HEK293 (cell line): ENCODE measurements around the gene CGB2.
"Not testable (repeated sequence)": the region's sequence is repeated elsewhere in the genome, so short reads cannot be mapped to it uniquely, and the experiment has no call there.

ENCODE experiments used
- CTCF ChIA-PET: fragments of 350-600 bp; formaldehyde crosslinking; extraction: SDS; loops from one replicate; lab custom pipeline; 2021; ENCODE audit warnings: antibody characterized with exemption; lab: Yijun Ruan, JAX
- POLR2A ChIA-PET: fragments of 300-600 bp; formaldehyde crosslinking; extraction: SDS; loops from one replicate; lab custom pipeline; 2020; ENCODE audit warnings: antibody characterized with exemption, inconsistent platforms; lab: Yijun Ruan, JAX
- H3K27ac ChIP-seq: fragments of 200-500 bp; sonication (Bioruptor generic); 2 replicates; pipeline ENCODE4 v1.5.1; 2014; ENCODE audit warnings: low read depth, low read length, control low read depth, inconsistent platforms; ENCODE audit errors: extremely low read depth
- H3K36me3 ChIP-seq, 2 experiments: fragments of 200-500 bp in 1 of 2; sonication (Bioruptor generic) in 1 of 2; 1 replicate in 1 of 2; 2 replicates in 1 of 2; pipeline ENCODE4 v1.5.1; 2014 to 2017; ENCODE audit warnings: inconsistent platforms in 2 of 2, low read length in 2 of 2; ENCODE audit not compliant: control insufficient read depth in 2 of 2, insufficient read depth in 1 of 2
- H3K4me1 ChIP-seq: fragments of 200-500 bp; sonication (Bioruptor generic); 2 replicates; pipeline ENCODE4 v1.5.1; 2014; ENCODE audit warnings: mild to moderate bottlenecking, low read length, inconsistent platforms; ENCODE audit not compliant: control insufficient read depth, insufficient read depth
- H3K4me3 ChIP-seq: 2 replicates; pipeline ENCODE4 v1.5.1; 2011; ENCODE audit warnings: low read depth, mild to moderate bottlenecking, control low read depth, low read length, moderate library complexity
- H3K9me3 ChIP-seq: fragments of 200-500 bp; sonication (Bioruptor generic); 2 replicates; pipeline ENCODE4 v1.5.1; 2014; ENCODE audit warnings: low read depth, low read length, inconsistent platforms; ENCODE audit not compliant: control insufficient read depth, insufficient read depth
- KLF10 ChIP-seq: fragments of 450-650 bp; IDR thresholded peaks from 2 replicates; pipeline ENCODE4 v1.5.1; 2018; ENCODE audit warnings: missing biosample characterization, mild to moderate bottlenecking, missing genetic modification characterization
- KLF8 ChIP-seq: fragments of 450-650 bp; formaldehyde crosslinking; IDR thresholded peaks from 2 replicates; pipeline ENCODE4 v1.5.1; 2016; ENCODE audit warnings: missing biosample characterization, missing genetic modification characterization
- SALL2 ChIP-seq: fragments of 450-650 bp; formaldehyde crosslinking; IDR thresholded peaks from 2 replicates; pipeline ENCODE4 v1.5.0; 2017; ENCODE audit warnings: missing biosample characterization, mild to moderate bottlenecking, missing genetic modification characterization, borderline replicate concordance
- SCRT1 ChIP-seq: fragments of 450-650 bp; formaldehyde crosslinking; IDR thresholded peaks from 2 replicates; pipeline ENCODE4 v1.5.1; 2016; ENCODE audit warnings: missing biosample characterization, missing genetic modification characterization, borderline replicate concordance
- SP7 ChIP-seq: fragments of 450-650 bp; formaldehyde crosslinking; IDR thresholded peaks from 2 replicates; pipeline ENCODE4 v1.5.1; 2016; ENCODE audit warnings: missing biosample characterization, missing genetic modification characterization
- TRIM28 ChIP-seq: IDR thresholded peaks from 2 replicates; pipeline ENCODE4 v1.6.1; 2011; ENCODE audit warnings: low read length, control low read depth, borderline replicate concordance
- ZNF221 ChIP-seq: fragments of 450-650 bp; formaldehyde crosslinking; IDR thresholded peaks from 2 replicates; pipeline ENCODE4 v1.5.1; 2017; ENCODE audit warnings: missing biosample characterization, missing genetic modification characterization, borderline replicate concordance
- ZNF324 ChIP-seq: fragments of 450-650 bp; formaldehyde crosslinking; IDR thresholded peaks from 2 replicates; pipeline ENCODE4 v1.5.1; 2016; ENCODE audit warnings: missing biosample characterization, missing genetic modification characterization
- ZNF394 ChIP-seq: fragments of 450-650 bp; formaldehyde crosslinking; IDR thresholded peaks from 2 replicates; pipeline ENCODE4 v1.5.1; 2016; ENCODE audit warnings: missing biosample characterization, missing genetic modification characterization, mild to moderate bottlenecking, moderate library complexity, borderline replicate concordance
- ZNF530 ChIP-seq: fragments of 450-650 bp; formaldehyde crosslinking; IDR thresholded peaks from 2 replicates; pipeline ENCODE4 v1.5.1; 2016; ENCODE audit warnings: low read depth, missing biosample characterization, missing genetic modification characterization
- ZNF654 ChIP-seq: fragments of 450-650 bp; formaldehyde crosslinking; IDR thresholded peaks from 2 replicates; pipeline ENCODE4 v1.5.1; 2016; ENCODE audit warnings: low read depth, missing biosample characterization, missing genetic modification characterization
- ZNF660 ChIP-seq: fragments of 450-650 bp; IDR thresholded peaks from 2 replicates; pipeline ENCODE4 v1.5.1; 2018; ENCODE audit warnings: missing biosample characterization, mild to moderate bottlenecking, missing genetic modification characterization
- ZNF747 ChIP-seq: fragments of 450-650 bp; formaldehyde crosslinking; IDR thresholded peaks from 2 replicates; pipeline ENCODE4 v1.5.1; 2016; ENCODE audit warnings: missing biosample characterization, missing genetic modification characterization
- TF ChIP-seq, protein P1 (sequence below): fragments of 450-650 bp; formaldehyde crosslinking; IDR thresholded peaks from 2 replicates; pipeline ENCODE4 v1.5.1; 2016; ENCODE audit warnings: missing biosample characterization, missing genetic modification characterization
- TF ChIP-seq, protein P2 (sequence below): fragments of 450-650 bp; formaldehyde crosslinking; conservative IDR thresholded peaks from 2 replicates; pipeline ENCODE4 v1.5.1; 2016; ENCODE audit warnings: low read depth, missing biosample characterization, missing genetic modification characterization

Gene CGB2

DNA sequence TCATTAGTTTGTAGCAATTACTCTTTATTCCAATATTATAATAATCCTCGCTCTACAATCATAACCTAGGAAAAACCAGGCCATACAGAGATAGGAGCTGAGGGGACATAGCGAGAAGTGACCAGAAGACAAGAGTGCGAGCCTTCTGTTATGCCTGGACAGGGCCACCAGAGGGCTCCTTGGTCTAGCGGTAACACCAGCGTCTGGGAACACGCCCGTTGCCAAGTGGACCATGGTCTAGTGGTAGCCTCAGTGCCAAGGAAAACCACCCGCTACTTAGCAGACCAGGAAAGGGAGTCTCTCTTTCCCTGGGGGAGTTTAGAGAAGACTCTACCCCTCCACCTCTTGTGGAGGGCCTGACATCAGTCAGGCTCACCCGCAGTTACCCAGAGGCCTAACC lies 43.2 kb downstream of the CGB2 start:
- CTCF ChIA-PET, result interaction anchor here (0.7 to 3.7 kb wide), 27 partner anchors 8 to 341 kb away, joined by 3 to 88 read pairs (median 8); partner anchors contain the start of genes CGB7, GYS1, LIN7B and RUVBL2
- POLR2A ChIA-PET, H3K4me1 ChIP-seq, H3K27ac ChIP-seq, H3K36me3 ChIP-seq, H3K4me3 ChIP-seq, H3K9me3 ChIP-seq: not testable (repeated sequence)
- TF ChIP-seq, protein P1, sequence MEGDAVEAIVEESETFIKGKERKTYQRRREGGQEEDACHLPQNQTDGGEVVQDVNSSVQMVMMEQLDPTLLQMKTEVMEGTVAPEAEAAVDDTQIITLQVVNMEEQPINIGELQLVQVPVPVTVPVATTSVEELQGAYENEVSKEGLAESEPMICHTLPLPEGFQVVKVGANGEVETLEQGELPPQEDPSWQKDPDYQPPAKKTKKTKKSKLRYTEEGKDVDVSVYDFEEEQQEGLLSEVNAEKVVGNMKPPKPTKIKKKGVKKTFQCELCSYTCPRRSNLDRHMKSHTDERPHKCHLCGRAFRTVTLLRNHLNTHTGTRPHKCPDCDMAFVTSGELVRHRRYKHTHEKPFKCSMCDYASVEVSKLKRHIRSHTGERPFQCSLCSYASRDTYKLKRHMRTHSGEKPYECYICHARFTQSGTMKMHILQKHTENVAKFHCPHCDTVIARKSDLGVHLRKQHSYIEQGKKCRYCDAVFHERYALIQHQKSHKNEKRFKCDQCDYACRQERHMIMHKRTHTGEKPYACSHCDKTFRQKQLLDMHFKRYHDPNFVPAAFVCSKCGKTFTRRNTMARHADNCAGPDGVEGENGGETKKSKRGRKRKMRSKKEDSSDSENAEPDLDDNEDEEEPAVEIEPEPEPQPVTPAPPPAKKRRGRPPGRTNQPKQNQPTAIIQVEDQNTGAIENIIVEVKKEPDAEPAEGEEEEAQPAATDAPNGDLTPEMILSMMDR (tag by site-specific recombination), result peak; percentile 48; the same call in 1 of the 2 replicates
- 0 out of 2 replicates have a peak, but pooled peaks have one; percentile 31 for TF ChIP-seq KLF8 (tag by site-specific recombination)
- 0 out of 2 replicates have a peak, but pooled peaks have one; percentile 47 for TF ChIP-seq ZNF660 (tag by site-specific recombination)
- peak; percentile 47 for TF ChIP-seq ZNF654

DNA sequence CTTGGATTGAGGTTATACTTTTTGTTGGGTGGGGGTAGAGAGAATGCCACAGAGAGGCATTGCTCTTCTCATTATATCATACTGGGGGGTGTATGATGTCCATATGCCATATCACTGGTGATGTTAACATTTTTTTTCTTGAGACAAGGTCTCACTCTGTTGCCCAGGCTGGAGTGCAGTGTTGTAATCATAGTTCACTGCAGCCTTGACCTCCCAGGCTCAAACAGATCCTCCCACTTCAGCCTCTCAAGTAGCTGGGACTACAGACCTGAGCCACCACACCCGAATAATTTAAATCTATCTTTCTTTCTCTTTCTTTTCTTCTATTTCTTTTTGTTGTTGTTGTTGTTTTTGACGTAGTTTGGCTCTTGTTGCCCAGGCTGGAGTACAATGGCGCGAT lies 48.7 kb downstream of the CGB2 start:
- POLR2A ChIA-PET, result no interaction called here
- CTCF ChIA-PET, result no interaction called here
- H3K27ac ChIP-seq, result no peak overlapping the region
- TF ChIP-seq, protein P2, sequence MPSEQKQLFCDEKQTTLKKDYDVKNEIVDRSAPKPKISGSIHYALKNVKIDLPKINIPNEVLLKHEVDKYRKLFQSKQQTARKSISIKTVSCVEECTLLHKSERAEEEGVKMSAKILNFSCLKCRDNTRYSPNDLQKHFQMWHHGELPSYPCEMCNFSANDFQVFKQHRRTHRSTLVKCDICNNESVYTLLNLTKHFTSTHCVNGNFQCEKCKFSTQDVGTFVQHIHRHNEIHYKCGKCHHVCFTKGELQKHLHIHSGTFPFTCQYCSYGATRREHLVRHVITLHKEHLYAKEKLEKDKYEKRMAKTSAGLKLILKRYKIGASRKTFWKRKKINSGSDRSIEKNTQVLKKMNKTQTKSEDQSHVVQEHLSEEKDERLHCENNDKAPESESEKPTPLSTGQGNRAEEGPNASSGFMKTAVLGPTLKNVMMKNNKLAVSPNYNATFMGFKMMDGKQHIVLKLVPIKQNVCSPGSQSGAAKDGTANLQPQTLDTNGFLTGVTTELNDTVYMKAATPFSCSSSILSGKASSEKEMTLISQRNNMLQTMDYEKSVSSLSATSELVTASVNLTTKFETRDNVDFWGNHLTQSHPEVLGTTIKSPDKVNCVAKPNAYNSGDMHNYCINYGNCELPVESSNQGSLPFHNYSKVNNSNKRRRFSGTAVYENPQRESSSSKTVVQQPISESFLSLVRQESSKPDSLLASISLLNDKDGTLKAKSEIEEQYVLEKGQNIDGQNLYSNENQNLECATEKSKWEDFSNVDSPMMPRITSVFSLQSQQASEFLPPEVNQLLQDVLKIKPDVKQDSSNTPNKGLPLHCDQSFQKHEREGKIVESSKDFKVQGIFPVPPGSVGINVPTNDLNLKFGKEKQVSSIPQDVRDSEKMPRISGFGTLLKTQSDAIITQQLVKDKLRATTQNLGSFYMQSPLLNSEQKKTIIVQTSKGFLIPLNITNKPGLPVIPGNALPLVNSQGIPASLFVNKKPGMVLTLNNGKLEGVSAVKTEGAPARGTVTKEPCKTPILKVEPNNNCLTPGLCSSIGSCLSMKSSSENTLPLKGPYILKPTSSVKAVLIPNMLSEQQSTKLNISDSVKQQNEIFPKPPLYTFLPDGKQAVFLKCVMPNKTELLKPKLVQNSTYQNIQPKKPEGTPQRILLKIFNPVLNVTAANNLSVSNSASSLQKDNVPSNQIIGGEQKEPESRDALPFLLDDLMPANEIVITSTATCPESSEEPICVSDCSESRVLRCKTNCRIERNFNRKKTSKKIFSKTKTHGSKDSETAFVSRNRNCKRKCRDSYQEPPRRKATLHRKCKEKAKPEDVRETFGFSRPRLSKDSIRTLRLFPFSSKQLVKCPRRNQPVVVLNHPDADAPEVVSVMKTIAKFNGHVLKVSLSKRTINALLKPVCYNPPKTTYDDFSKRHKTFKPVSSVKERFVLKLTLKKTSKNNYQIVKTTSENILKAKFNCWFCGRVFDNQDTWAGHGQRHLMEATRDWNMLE (tag by site-specific recombination), result no peak
- no peak for TF ChIP-seq SP7 (tag by site-specific recombination)
- no peak for TF ChIP-seq SALL2
- TF ChIP-seq ZNF221 (tag by site-specific recombination), result no peak
- no peak for TF ChIP-seq ZNF747 (tag by site-specific recombination)
- no peak for TF ChIP-seq ZNF530 (tag by site-specific recombination)
- no peaks in the 10 kb centered on the region for H3K36me3 ChIP-seq
- peaks cover 3% of the 10 kb centered on the region; the same call in 1 of the 2 replicates for H3K4me1 ChIP-seq
- no peaks in the 10 kb centered on the region for H3K9me3 ChIP-seq
- no peak overlapping the region for H3K4me3 ChIP-seq

DNA sequence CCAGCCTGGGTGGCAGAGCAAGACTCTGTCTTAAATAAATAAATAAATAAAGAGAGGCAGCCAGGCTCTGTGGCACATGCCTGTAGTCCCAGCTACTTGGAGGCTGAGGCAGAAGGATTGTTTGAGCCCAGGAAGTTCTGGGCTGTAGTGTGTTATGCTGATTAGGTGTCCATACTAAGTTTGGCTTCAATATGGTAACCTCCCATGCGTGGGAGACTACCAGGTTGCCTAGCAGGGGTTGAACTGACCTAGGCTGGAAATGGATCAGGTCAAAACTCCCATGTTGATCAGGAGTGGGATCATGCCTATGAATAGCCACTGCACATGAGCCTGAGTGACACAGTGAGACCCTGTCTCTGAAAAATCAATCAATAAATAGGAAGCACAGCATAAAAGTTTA lies 49.6 kb downstream of the CGB2 start:
- H3K27ac ChIP-seq, result no peak overlapping the region
- ChIA-PET CTCF (interaction anchor here (0.6 to 2.2 kb wide), 6 partner anchors 7 to 144 kb away, joined by 3 to 10 read pairs (median 4); no protein-coding TSS in a partner anchor), POLR2A (no interaction called here)
- peaks cover 0 to 4% of the 10 kb centered on the region in 2 experiments; a peak in 2 of 3 replicates for H3K36me3 ChIP-seq
- no peaks in the 10 kb centered on the region for H3K9me3 ChIP-seq
- H3K4me1 ChIP-seq, result peaks cover 3% of the 10 kb centered on the region; the same call in 1 of the 2 replicates
- TF ChIP-seq KLF10 (tag by site-specific recombination) (no peak), ZNF394 (tag by site-specific recombination) (no peak), TRIM28 (no peak), ZNF324 (tag by site-specific recombination) (no peak), SCRT1 (tag by site-specific recombination) (no peak)
- H3K4me3 ChIP-seq, result no peak overlapping the region
